GM21390 (cell line): Measurements from ENCODE around the gene GALK1.

Source experiments
- ATAC-seq: cut with Tn5 transposase; IDR thresholded peaks from one replicate; pipeline ENCODE4 v1.9.1; 2021; ENCODE audit not compliant: unreplicated experiment

GALK1 gene

DNA sequence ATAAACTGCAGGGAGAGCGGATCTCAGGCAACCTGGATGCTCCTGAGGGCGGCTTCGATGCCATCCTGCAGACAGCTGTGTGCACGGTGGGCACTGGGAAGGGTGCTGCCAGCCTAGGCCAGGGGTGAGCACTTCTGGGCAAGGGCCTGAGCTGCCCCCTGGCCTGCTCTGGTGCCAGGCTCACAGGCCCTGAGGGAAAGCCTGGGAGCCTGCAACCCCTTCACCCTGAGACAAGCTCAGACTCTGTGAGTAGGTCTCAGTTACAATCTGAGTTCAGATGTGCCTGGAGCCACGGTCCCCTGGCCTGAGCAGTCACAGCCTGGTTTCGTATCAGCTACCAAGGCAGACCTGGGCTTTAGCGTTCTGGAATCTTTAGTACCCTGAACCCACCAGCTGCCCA is 35.6 kb downstream of the GALK1 start:
- ATAC-seq, result no peak

DNA sequence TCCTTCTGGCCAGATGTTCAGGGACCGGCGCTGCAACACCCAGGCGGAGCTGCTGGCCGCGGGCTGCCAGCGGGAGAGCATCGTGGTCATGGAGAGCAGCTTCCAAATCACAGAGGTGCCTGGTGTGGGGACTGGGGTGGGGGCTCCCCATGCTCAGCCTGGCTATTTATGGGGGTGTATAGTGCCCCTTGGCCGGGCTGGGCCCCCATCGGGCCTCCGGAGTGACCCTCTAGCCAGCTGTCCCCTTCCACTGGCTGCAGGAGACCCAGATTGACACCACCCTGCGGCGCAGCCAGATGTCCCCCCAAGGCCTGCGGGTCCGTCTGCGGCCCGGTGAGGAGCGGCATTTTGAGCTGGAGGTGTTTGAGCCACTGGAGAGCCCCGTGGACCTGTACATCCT is 37.6 kb downstream of the GALK1 start:
- no peak for ATAC-seq

DNA sequence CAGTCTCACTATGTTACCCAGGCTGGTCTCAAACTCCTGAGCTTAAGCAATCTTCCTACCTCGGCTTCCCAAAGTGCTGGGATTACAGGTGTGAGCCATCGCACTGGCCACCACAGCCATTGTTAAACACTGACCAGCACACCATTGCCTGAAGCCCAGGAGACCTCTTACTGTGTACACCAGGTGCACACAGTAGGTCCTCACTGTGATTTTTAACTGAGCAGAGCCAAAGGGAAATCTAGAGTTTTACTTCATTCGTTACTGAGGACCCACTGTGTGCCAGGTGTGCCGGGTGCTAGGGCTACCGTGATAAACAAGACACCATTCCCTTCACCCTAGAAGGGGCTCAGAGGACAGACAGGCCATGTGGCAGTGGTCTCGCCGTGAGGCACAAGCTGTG is 39.5 kb downstream of the GALK1 start:
- ATAC-seq, result no peak

DNA sequence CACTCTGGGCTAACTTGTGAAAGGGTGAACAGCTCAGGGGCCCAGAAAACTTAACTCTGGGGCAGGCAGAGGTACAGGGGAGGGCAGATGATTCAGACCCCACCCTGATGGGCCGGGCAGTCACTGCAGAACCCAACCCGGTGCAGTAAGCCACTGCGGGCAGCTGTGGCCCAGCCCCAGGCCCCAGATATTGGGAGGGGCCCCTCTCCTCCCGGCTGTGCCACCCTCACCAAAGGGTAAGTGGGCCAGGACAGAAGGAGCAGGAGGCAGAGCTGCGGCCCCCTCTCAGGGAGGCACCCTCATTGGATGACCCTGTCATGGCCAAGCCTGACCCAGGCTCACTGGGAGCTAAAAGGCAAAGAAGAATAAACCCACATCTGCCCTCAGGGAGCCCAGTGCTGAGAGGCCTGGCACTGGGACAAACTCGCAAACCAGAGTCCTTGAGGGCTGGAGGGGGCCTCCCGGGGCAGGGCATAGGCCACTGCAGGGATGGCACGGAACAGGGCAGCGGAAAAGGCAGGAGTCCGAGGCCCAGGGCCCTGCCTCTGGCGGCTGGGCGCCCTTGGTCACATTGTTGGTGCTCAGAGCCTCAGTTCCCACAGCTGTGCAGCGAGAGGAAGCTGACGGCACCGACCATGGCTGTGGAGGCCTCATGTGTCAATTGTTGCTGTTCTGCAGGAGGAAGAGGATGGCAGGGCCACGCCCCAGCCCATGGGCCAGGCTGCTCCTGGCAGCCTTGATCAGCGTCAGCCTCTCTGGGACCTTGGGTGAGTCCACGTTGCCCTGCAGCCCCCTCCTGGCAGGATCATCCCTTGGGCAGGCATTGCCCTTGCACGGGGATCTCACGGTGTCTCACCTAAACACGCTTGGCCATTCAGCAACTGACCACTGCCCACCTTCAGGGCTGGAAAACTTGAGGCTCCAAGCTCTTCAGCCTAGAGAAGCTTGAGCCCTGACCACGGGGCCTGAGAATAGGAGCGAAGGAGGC is 40.7 kb downstream of the GALK1 start:
- ATAC-seq, result no peak

DNA sequence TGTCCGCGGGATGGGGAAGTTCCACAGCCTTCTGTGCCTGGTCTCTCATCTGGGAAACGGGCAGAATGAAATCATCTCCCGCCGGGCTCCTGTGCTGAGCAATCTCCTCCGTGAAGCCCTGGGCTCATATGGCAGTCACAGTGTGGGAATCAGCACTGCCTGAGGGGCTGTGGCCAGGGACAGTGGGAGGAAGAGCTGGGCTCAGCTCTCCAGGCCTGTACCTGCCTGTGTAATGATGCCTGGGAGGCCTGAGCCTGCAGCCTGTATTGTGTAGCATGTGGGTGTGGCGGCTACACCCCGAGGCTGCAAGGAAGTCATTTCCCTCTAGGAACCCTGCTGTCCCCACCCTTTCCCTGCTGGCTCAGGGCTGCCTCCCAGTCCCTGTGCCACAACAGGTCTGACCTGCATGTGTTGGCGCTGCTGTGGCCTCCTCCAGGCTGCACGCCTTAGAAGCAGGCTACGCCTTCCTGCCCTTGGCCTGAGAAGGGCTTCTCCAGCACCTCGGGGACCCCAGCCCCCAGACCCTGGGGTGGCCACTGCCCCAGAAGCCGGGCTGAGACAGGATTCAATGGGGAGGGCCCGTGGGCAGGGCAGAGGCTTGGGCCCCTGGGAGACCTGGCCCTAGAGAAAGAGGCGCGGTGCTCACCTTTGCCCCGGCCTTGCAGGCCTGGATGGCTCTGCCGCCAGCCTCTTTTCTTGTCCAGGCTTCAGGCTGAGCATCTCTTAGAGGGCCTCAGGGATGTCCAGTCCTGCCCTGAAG is 41.6 kb downstream of the GALK1 start:
- no peak for ATAC-seq

DNA sequence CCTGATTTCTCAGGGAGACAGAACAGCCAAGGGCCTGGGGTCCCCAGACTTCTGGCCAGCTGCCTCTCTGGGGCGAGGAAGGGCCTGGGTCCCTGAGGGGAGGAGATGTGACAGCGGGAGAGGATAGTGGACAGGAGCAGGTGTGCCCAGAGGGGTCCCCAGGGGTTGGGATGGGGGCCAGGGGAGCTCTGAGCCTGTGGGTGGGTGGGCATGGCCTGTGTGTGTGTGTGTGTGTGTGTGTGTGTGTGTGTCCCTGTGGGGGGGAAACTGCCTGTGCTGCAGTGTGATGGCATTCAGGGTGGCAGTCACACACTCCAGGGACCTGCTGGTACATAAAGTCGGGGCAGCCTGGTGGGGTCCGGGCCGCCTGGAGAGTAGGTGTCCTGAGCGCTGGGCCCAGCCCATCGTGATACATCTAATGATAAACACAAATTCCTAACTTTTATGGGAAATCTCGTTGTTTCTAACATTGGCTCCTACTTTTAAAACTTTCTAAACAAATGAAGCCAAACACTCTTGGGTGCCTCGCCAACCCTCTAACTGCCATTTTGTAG is 42.4 kb downstream of the GALK1 start:
- no peak for ATAC-seq

- no peak for ATAC-seq
Observed at GRCh38 chr17:75722076-75722475, 42.9 kb downstream of the GALK1 start.

DNA sequence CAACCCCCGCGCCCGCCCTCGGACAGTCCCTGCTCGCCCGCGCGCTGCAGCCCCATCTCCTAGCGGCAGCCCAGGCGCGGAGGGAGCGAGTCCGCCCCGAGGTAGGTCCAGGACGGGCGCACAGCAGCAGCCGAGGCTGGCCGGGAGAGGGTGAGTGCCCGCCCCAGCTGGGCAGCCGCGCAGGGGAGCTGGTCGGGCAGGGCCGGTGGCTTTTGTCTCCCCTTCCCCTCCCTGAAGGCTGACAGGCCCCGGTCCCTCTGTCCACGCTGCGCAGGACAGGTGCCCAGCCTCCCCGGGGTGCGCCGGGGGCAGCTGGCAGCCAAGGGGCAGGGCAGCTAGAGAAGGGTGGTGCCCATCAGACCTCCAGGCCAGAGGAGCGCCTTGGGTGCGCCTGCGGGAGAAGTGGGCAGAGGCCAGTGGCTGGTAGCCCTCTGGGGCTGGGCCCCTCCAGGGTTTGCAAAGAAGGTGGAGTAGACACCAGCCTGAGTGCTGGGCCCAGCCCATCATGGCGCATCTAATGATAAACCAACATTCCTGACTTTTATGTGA is 43.5 kb downstream of the GALK1 start:
- ATAC-seq, result no peak

DNA sequence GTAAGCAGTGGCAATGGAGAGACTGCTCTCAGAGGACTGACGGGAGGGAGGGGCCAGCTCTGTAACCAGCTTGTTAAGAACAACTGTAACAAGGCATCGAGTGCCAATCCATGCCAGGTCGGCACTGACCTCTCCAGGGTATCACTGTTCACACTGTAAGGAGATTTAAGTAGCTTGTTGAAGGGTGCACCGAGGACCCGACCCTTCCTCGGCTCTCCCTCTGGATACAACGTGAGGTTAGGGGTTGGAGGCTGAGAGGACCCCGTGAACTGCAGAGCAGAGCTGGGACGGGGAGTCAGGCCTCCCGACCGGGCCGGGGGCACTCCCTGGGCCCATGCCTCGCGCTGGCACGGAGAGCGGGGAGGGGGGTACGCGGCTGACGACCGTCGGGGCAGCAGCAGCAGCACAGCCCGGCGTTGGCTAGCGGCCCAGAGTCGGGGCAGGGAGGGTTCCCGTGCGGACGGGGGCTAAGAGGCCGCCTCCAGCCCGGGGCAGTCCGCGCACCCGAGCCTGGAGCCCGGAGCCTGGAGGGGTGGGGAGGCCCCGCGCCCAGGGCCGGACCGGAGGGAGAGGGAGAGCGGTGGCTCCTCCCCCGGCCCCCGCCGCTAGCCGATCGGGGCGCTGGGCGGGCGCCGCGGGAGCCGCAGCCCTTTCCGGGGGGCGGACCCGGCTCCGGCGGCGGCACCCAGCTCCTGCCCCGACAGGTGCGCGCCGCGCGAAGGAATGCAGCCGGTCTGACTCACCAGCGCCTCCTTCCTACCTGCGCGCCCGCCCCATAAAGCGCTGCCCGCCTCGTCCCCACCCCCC is 44.1 kb downstream of the GALK1 start, which contains the start of gene ITGB4:
Gene ITGB4, plus strand, starts transcription at position 804 of the 807 bp plus-strand sequence. CDS start 3,245 bp downstream, outside the sequence.
- ATAC-seq, result no peak

- ATAC-seq, result no peak
Observed at GRCh38 chr17:75719732-75720131, 45.3 kb downstream of the GALK1 start.

- ATAC-seq, result no peak
Observed at GRCh38 chr17:75712446-75712845, 52.5 kb downstream of the GALK1 start.
